ENCODE data around the gene LCE3A. TPM values are rescaled to one million over a fixed set of nuclear protein-coding genes. Genes with fewer than 3 reads are reported as not detected.
"Not testable (repeated sequence)": the region's sequence is repeated elsewhere in the genome, so short reads cannot be mapped to it uniquely, and the experiment has no call there.

LCE3A gene
- total RNA-seq, 3 donors from 2014 or later (not counting 1 experiment from before 2014, with no cell fraction given) = not detected

DNA sequence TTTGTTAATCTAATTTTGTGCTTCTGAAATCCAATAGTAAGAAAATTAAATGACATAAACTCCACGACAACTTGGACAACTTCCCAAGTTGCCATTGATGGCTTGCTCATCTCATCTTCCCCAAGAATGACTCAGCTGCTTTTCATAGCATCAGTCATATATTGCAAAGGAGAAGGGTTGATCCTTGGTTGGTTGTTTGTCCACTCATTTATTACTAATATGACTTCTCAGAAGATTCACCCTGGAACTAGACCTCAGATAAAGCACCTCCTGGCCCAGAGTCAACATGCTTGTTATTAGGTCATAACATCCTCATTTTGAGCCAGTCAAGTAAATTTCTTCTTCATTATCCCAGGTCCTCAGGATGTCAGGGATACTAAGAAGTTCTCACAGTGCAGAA is 40.3 kb downstream of the LCE3A start:
- peaks cover 2 to 7% of the 10 kb centered on the region in 2 donors for H3K27me3 Mint-ChIP-seq (ENCODE audit: low read depth in 2 of 2)
- H3K4me1 Mint-ChIP-seq = no peaks in the 10 kb centered on the region
- no peaks in the 10 kb centered on the region for H3K4me1 ChIP-seq (ENCODE audit: control insufficient read depth, insufficient read depth, low read length)
- H3K9me3 ChIP-seq (ENCODE audit: control insufficient read depth, insufficient read depth, low read length) = no peaks in the 10 kb centered on the region
- H3K36me3 Mint-ChIP-seq = no peaks in the 10 kb centered on the region
- no peak for DNase-seq
- intact Hi-C loops (cut with micrococcal nuclease) = loop anchor here (1.0 kb wide), 1 partner anchor 35 kb away; no protein-coding TSS in a partner anchor
- no peak for ATAC-seq
- WGBS (ENCODE audit: insufficient coverage) = no CpG with 5 or more reads among the region's 1 CpG
- no peak overlapping the region for H3K4me3 Mint-ChIP-seq
- H3K4me3 ChIP-seq (ENCODE audit: low read length) = no peak overlapping the region
- no peak for TF ChIP-seq CTCF (IDR thresholded peaks at IDR 0.05)
- no peak overlapping the region for H3K27ac Mint-ChIP-seq
- no peaks in the 10 kb centered on the region for H3K9me3 Mint-ChIP-seq
- H3K27ac ChIP-seq (ENCODE audit: low read length) = no peak overlapping the region
- H3K27me3 ChIP-seq (ENCODE audit: control insufficient read depth, insufficient read depth, low read length) = peaks cover 4% of the 10 kb centered on the region
- no peaks in the 10 kb centered on the region for H3K36me3 ChIP-seq (ENCODE audit: control insufficient read depth, insufficient read depth, low read length)

DNA sequence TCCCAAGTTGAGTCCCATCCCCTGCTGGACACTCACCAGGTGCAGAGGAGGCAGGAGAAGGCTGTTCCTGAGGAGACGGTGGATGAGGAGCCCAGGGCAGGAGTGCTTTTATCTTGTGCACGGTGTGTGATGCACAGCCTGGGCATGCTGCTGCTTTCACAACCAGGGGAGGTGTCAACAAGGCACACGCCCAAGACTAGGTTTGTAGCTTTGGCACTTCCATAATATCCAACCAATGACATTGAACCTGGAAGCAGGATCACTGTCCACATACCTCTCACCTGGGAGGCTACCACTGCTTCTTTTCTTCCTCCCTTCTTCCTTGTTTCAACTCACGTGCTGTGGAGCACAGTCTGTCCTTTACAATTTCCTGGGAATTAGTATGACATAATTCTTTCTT is 42.5 kb downstream of the LCE3A start, which contains the start of gene LCE3D:
Gene LCE3D, minus strand, starts transcription at position 84 of the 400 bp plus-strand sequence. CDS start 580 bp downstream, outside the sequence.
- H3K4me3 ChIP-seq (ENCODE audit: low read length) = no peak within 1 kb of the TSS
- ATAC-seq = no peak
- H3K27ac ChIP-seq (ENCODE audit: low read length) = no peak within 1 kb of the TSS
- no peak for TF ChIP-seq CTCF (IDR thresholded peaks at IDR 0.05)
- H3K36me3 ChIP-seq (ENCODE audit: control insufficient read depth, insufficient read depth, low read length) = no peaks in the 10 kb centered on the region
- WGBS (ENCODE audit: insufficient coverage) = 84% methylated on average over 3 of the region's 4 CpGs
- H3K27me3 Mint-ChIP-seq (ENCODE audit: low read depth in 2 of 2) = peaks cover 3 to 7% of the 10 kb centered on the region in 2 donors
- intact Hi-C loops (cut with micrococcal nuclease) = no loop called here
- H3K4me1 Mint-ChIP-seq = no peaks in the 10 kb centered on the region
- peaks cover 2% of the 10 kb centered on the region for H3K27me3 ChIP-seq (ENCODE audit: control insufficient read depth, insufficient read depth, low read length)
- H3K9me3 ChIP-seq (ENCODE audit: control insufficient read depth, insufficient read depth, low read length) = no peaks in the 10 kb centered on the region
- H3K36me3 Mint-ChIP-seq = no peaks in the 10 kb centered on the region
- DNase-seq = no peak
- no peaks in the 10 kb centered on the region for H3K9me3 Mint-ChIP-seq
- no peak within 1 kb of the TSS for H3K27ac Mint-ChIP-seq
- no peak within 1 kb of the TSS for H3K4me3 Mint-ChIP-seq
- no peaks in the 10 kb centered on the region for H3K4me1 ChIP-seq (ENCODE audit: control insufficient read depth, insufficient read depth, low read length)

DNA sequence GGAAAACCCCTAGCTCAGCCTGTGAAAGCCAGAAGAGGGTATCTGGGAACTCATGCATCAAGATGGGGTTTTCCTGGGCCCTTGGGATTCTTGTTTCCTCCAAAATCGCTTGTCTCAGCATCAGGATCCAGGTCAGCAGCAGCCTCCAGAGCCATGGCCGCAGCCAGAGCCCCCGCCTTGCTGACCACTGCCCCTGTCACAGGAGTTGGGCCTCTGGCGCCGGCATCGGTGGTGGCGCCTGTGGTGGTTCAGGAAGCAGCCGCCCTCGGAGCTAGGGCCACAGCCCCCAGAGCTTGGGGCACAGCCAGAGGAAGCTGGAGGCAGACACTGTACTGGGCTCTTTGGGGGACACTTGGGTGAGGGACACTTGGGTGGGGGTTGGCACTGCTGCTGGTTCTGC is 43.4 kb downstream of the LCE3A start:
- H3K4me3 Mint-ChIP-seq; H3K9me3 Mint-ChIP-seq; ATAC-seq; H3K4me3 ChIP-seq (ENCODE audit: low read length); H3K9me3 ChIP-seq (ENCODE audit: control insufficient read depth, insufficient read depth, low read length); H3K36me3 ChIP-seq (ENCODE audit: control insufficient read depth, insufficient read depth, low read length); H3K27me3 ChIP-seq (ENCODE audit: control insufficient read depth, insufficient read depth, low read length); H3K4me1 Mint-ChIP-seq; intact Hi-C loops (cut with micrococcal nuclease); H3K27ac Mint-ChIP-seq; H3K4me1 ChIP-seq (ENCODE audit: control insufficient read depth, insufficient read depth, low read length); DNase-seq; H3K36me3 Mint-ChIP-seq; H3K27ac ChIP-seq (ENCODE audit: low read length): not testable (repeated sequence)
- H3K27me3 Mint-ChIP-seq (ENCODE audit: low read depth in 2 of 2) = peaks cover 11 to 12% of the 10 kb centered on the region in 2 donors
- WGBS (ENCODE audit: insufficient coverage) = 93% methylated on average over 7 of the region's 9 CpGs

GRCh38 chr1:152577168-152577567 is 45.7 kb downstream of the LCE3A start:
- peaks cover 18 to 23% of the 10 kb centered on the region in 2 donors for H3K27me3 Mint-ChIP-seq (ENCODE audit: low read depth in 2 of 2)
- Histone ChIP-seq H3K27me3 (ENCODE audit: control insufficient read depth, insufficient read depth, low read length) (no peaks in the 10 kb centered on the region), H3K4me3 (ENCODE audit: low read length) (no peak overlapping the region), H3K36me3 (ENCODE audit: control insufficient read depth, insufficient read depth, low read length) (no peaks in the 10 kb centered on the region), H3K4me1 (ENCODE audit: control insufficient read depth, insufficient read depth, low read length) (no peaks in the 10 kb centered on the region), H3K27ac (ENCODE audit: low read length) (no peak overlapping the region), H3K9me3 (ENCODE audit: control insufficient read depth, insufficient read depth, low read length) (no peaks in the 10 kb centered on the region)
- no peak overlapping the region for H3K27ac Mint-ChIP-seq
- ATAC-seq (no peak), DNase-seq (no peak)
- no peak overlapping the region for H3K4me3 Mint-ChIP-seq
- no peaks in the 10 kb centered on the region for H3K36me3 Mint-ChIP-seq
- WGBS (ENCODE audit: insufficient coverage) = 42% methylated on average over 2 of the region's 2 CpGs
- TF ChIP-seq CTCF (IDR thresholded peaks at IDR 0.05) = no peak
- intact Hi-C loops (cut with micrococcal nuclease) = no loop called here
- H3K4me1 Mint-ChIP-seq = no peaks in the 10 kb centered on the region
- no peaks in the 10 kb centered on the region for H3K9me3 Mint-ChIP-seq

Other genes with a start within 250 kb of the LCE3A start
- not detected for gene CRNN, start 208.8 kb downstream of the LCE3A start, total RNA-seq
- gene LCE5A, start 112.3 kb downstream of the LCE3A start, total RNA-seq = not detected
- gene CRCT1, start 108.6 kb downstream of the LCE3A start, total RNA-seq = not detected
- gene LCE3E, start 56.3 kb downstream of the LCE3A start, total RNA-seq = not detected
- gene LCE3D, start 42.6 kb downstream of the LCE3A start, total RNA-seq = not detected
- not detected for gene LCE3C, start 22.9 kb downstream of the LCE3A start, total RNA-seq
- not detected for gene LCE3B, start 9.3 kb downstream of the LCE3A start, total RNA-seq
- not detected for gene LCE2D, start 40.3 kb upstream of the LCE3A start, total RNA-seq
- not detected for gene LCE2C, start 52.2 kb upstream of the LCE3A start, total RNA-seq
- gene LCE2B, start 63.0 kb upstream of the LCE3A start, total RNA-seq = not detected
- gene LCE2A, start 75.2 kb upstream of the LCE3A start, total RNA-seq = not detected
- gene LCE4A, start 85.1 kb upstream of the LCE3A start, total RNA-seq = not detected
- gene KPRP, start 134.9 kb upstream of the LCE3A start, total RNA-seq = not detected
- gene LCE1F, start 152.0 kb upstream of the LCE3A start, total RNA-seq = not detected
- gene LCE1E, start 163.2 kb upstream of the LCE3A start, total RNA-seq = not detected
- gene LCE1D, start 173.6 kb upstream of the LCE3A start, total RNA-seq = not detected
- not detected for gene LCE1C, start 183.5 kb upstream of the LCE3A start, total RNA-seq
- gene LCE1B, start 188.9 kb upstream of the LCE3A start, total RNA-seq = not detected
- gene LCE1A, start 204.4 kb upstream of the LCE3A start, total RNA-seq = not detected
- not detected for gene LCE6A, start 219.8 kb upstream of the LCE3A start, total RNA-seq
- not detected for gene LCE7A, start 236.9 kb upstream of the LCE3A start, total RNA-seq

Measured in natural killer cell (primary cell).